DND-41 (cell line): Measurements from ENCODE around the gene ATP6V0B.

Experiments used
- EZH2 ChIP-seq: IDR thresholded peaks from 3 replicates; pipeline ENCODE4 v1.6.1; 2012; ENCODE audit warnings: borderline replicate concordance, low read depth, mild to moderate bottlenecking, moderate library complexity, low read length, inconsistent platforms; ENCODE audit not compliant: severe bottlenecking
- TF ChIP-seq, protein P1 (sequence below): IDR thresholded peaks from 2 replicates; pipeline ENCODE4 v1.5.1; 2012; ENCODE audit warnings: borderline replicate concordance, low read length, moderate library complexity, mild to moderate bottlenecking; ENCODE audit not compliant: poor library complexity, severe bottlenecking; ENCODE audit errors: extremely low read depth

- TF ChIP-seq, protein P1, sequence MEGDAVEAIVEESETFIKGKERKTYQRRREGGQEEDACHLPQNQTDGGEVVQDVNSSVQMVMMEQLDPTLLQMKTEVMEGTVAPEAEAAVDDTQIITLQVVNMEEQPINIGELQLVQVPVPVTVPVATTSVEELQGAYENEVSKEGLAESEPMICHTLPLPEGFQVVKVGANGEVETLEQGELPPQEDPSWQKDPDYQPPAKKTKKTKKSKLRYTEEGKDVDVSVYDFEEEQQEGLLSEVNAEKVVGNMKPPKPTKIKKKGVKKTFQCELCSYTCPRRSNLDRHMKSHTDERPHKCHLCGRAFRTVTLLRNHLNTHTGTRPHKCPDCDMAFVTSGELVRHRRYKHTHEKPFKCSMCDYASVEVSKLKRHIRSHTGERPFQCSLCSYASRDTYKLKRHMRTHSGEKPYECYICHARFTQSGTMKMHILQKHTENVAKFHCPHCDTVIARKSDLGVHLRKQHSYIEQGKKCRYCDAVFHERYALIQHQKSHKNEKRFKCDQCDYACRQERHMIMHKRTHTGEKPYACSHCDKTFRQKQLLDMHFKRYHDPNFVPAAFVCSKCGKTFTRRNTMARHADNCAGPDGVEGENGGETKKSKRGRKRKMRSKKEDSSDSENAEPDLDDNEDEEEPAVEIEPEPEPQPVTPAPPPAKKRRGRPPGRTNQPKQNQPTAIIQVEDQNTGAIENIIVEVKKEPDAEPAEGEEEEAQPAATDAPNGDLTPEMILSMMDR: no peak
- no peak for TF ChIP-seq EZH2
Measured at GRCh38 chr1:43938892-43939587, 35.7 kb upstream of the ATP6V0B start.
